Epithelial cell of prostate (primary cell): ENCODE data around the gene NKD1.
A peak's percentile ranks its signal among the peaks of the same experiment; 100 is the strongest.

Experiments used
- DNase-seq: peaks from one replicate; pipeline ENCODE4 v3.0.0-alpha.2; 2011; ENCODE audit warnings: low read depth, low spot score
- H3K27ac ChIP-seq: fragments of 450-650 bp; 2 replicates; pipeline ENCODE4 v1.5.1; 2017; ENCODE audit warnings: mild to moderate bottlenecking

NKD1 gene

GRCh38 chr16:50519001-50519400 is 29.2 kb upstream of the NKD1 start:
- no peak for DNase-seq
- no peak overlapping the region for H3K27ac ChIP-seq

DNA sequence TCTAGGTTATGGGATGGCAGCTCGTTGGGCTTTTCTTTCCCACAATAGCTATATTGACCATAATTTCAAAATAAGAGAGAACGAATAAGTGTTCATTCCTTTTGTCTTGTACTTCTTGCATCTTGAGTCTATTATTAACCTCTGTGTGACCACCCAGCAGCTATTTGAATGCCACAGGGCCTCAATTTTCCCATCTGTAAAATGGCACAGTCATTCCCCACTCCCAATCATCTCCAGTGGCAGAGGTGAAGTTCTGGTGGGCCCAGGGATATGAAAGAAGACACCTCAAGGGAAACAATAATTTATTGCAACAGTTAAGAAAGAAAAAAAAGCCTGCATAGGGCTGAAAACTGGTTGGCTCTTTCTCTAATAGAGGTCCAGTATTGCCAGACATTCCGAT is 28.6 kb upstream of the NKD1 start:
- no peak overlapping the region for H3K27ac ChIP-seq
- DNase-seq: no peak

DNA sequence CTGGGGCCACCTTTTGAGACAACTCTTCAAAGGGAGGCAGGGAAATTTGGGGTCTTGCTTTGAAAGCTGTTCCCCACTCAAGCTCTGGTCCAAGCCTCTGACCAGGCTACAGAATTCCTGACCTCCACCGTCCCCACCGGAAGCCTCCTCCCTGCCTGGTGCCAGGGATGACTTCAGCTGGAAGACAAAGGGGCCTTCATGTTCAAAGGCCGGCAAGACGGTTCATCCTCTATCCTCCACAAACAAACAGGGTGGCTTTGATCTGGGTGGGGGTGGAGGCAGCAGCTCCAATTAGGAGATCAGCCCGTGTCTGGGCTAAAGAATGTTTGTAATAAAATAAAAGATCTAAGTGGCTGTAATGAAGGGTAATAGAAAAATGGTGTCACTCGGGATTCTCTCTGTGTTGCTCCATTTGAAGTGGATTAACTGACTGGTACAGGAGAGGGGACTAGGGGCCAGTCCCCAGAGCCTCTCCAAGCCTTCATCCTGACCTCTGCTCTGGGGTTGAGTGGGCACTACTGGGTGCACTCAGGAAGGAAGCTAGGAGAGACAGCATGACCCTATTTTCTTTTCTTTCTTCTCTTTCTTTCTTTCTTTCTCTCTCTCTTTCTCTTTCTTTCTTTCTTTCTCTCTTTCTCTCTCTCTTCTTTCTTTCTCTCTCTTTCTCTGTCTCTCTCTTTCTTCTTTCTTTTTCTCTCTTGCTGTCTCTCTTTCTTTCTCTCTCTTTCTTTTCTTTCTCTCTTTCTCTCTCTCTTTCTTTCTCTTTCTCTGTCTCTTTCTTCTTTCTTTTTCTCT is 27.5 kb upstream of the NKD1 start:
- H3K27ac ChIP-seq: no peak overlapping the region
- DNase-seq: no peak

GRCh38 chr16:50521246-50521900 is 26.8 kb upstream of the NKD1 start:
- DNase-seq: no peak
- H3K27ac ChIP-seq: no peak overlapping the region

DNA sequence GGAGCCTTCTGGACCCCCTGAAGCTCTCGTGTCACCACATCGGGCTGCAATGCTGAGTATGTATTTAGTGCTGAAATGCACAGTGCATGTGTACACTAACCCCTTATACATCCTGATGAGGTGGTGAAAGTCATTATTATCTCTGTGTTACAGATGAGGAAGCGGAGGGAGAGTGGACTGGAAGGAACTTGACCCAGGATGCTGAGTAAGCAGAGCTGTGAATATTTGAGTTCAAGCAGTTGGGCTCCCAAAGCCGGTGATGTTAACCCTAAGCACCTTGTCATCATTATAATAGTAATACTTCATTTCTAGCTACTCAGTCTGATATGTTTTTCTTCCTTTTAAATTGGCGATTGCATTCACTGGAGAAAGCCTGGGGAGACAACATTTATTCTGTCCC is 25.9 kb upstream of the NKD1 start:
- DNase-seq: no peak
- no peak overlapping the region for H3K27ac ChIP-seq

DNA sequence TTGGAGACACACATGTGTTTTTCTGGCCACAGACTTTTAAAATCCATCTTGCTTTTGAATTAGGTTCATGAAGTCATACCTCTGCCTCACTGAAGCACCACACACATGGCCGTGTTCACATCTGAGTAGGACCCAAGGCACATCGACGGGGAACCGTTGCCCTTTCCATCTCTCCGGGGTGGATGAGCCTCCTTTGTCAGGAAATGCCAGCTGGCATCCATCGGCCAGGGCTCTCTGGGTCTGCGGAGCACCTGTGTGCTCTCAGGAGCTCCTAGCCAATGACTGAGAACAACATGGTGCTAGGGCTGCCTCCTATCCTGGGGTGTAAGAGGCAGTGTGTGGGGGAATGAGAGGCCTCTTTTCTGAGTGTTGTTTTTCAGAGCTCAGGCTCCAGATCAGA is 24.5 kb upstream of the NKD1 start:
- H3K27ac ChIP-seq: no peak overlapping the region
- DNase-seq: no peak

- no peak for DNase-seq
These were observed 22.9 kb upstream of the NKD1 start for GRCh38 chr16:50525262-50525661.

GRCh38 chr16:50525716-50526115 is 22.5 kb upstream of the NKD1 start:
- DNase-seq: no peak

More at GRCh38 chr16:50525262-50525661, 22.9 kb upstream of the NKD1 start:
- H3K27ac ChIP-seq: no peak overlapping the region

DNA sequence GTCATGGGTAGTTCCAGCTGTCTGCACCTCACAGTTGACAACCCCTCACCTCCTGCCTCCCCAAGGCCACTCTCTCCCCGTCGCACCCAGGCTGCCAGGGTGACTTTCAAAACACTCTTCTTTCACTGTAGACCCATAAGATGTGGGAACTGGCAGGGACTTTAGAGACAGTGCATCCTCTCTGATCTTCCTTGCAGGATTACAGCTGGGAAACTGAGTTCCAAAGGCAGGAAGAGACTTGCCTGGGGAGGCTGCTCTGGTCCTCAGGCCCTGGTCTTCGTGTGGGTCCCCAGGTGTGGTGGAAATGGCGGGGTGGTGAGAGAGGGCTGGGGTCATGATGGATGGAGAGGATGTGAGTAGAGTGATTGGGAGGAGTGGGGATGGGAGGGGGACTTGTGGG is 21.9 kb upstream of the NKD1 start:
- H3K27ac ChIP-seq: no peak overlapping the region
- DNase-seq: no peak

More at GRCh38 chr16:50525716-50526115, 22.5 kb upstream of the NKD1 start:
- H3K27ac ChIP-seq: no peak overlapping the region

GRCh38 chr16:50526796-50527195 is 21.4 kb upstream of the NKD1 start:
- DNase-seq: no peak
- no peak overlapping the region for H3K27ac ChIP-seq

GRCh38 chr16:50528820-50529219 is 19.4 kb upstream of the NKD1 start:
- H3K27ac ChIP-seq: no peak overlapping the region
- DNase-seq: no peak

DNA sequence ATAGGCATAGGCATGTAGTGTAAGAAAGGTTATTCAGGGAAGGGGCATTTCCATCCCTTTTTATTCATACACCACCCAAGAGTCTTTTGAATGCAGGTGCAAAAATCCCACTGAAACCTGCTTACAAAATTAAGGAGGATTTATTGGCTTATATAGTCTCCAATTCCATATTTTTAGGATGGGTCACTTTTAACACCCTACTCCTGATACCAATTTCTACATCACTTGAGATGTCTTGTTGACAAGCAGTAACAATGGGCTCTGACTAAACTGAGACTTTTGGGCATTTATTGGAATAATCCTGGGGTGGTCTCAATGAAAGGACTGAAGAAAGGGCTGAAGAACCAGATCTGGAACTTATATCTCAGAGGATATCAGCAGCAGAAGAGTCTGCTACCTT is 18.9 kb upstream of the NKD1 start:
- H3K27ac ChIP-seq: no peak overlapping the region
- DNase-seq: no peak

GRCh38 chr16:50530277-50531236 is 17.6 kb upstream of the NKD1 start:
- no peak overlapping the region for H3K27ac ChIP-seq
- peak; percentile 33 for DNase-seq

- DNase-seq: no peak
- no peak overlapping the region for H3K27ac ChIP-seq
These were observed 16.8 kb upstream of the NKD1 start for GRCh38 chr16:50531359-50531758.

DNA sequence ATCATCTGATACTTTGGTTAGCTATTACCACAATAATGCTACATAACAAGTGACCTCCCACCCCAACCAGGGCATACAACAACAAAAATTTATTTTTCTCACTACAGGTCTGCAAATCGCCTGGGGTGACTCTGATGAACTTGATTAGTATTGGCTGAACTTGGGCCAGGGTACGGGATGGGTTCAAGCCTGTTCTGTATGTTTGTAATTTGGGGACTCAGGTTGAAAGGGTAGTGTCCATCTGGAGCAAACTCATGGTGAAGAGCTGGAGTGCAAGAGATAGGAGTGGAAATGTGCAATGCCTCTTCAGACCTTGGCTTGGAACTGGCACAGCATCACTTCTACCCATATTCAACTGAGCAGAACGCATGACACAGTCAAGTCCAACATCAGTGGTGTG is 16.3 kb upstream of the NKD1 start:
- DNase-seq: no peak
- H3K27ac ChIP-seq: no peak overlapping the region

- no peak overlapping the region for H3K27ac ChIP-seq
- DNase-seq: no peak
These were observed 15.6 kb upstream of the NKD1 start for GRCh38 chr16:50532576-50532975.

GRCh38 chr16:50533317-50533716 is 14.9 kb upstream of the NKD1 start:
- no peak for DNase-seq
- H3K27ac ChIP-seq: no peak overlapping the region

DNA sequence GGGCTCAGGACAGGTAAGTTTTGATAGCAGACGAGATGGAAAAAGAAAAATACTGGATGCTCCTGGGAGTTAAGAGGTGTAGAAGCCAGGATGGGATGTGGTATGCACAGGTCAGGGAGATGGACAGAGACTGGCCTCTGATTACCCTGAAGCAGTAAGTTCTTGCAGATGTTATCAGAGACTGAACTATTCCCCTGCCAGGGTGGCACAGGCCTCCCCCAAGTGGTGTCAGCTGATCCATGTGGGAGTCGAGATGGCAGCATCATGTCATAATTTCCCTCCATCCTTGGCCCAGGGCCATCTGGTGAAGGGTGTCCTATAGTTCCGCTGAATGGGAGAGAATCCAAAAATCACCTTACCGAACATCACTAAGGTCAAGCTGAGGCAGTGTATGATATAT is 14.1 kb upstream of the NKD1 start:
- H3K27ac ChIP-seq: no peak overlapping the region

GRCh38 chr16:50534556-50534955 is 13.6 kb upstream of the NKD1 start:
- no peak overlapping the region for H3K27ac ChIP-seq
- no peak for DNase-seq

More for the DNA sequence above, 14.1 kb upstream of the NKD1 start:
- no peak for DNase-seq

DNA sequence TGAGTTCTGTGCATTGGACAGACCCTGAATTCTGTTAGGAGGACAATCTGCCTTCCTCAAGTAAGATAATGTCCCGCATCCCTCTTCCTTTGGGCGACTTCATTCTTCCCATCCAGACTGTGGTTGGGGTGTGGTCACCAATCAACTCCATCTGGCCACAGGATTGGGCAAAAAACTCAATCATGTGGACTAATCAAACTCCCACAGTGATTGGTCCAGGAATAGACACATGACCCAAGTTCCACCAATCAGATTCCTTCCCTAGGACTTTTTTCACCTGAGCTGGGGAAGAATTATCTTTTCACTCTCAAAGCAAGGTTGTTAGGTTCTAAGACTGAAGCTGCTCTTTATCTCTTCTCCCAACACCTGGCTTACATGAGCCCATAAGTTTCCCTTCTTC is 13.2 kb upstream of the NKD1 start:
- no peak overlapping the region for H3K27ac ChIP-seq
- no peak for DNase-seq
